GM18873 (cell line): ENCODE data around the gene WDR18.

Experiments
- ATAC-seq: cut with Tn5 transposase; IDR thresholded peaks from one replicate; pipeline ENCODE4 v1.9.1; 2021; ENCODE audit warnings: mild to moderate bottlenecking, moderate library complexity, moderate number of reproducible peaks; ENCODE audit not compliant: unreplicated experiment, low FRiP score

Gene WDR18

DNA sequence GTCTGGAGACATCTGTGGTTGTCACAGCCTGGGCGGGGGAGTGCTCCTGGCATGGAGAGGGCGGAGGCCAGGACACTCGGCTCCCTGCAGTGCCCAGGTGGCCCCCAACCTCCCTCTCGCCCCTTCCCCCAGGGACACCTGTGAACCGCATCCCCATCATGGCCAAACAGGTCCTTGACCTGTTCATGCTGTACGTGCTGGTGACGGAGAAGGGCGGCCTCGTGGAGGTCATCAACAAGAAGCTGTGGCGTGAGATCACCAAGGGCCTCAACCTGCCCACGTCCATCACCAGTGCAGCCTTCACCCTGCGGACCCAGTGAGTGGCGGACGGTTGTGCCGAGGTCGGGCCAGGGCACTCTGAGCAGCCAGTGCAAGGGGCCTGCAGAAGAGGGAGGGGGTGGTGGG lies 20.0 kb upstream of the WDR18 start:
- no peak for ATAC-seq

GRCh38 chr19:964761-965694 lies 19.1 kb upstream of the WDR18 start:
- no peak for ATAC-seq

DNA sequence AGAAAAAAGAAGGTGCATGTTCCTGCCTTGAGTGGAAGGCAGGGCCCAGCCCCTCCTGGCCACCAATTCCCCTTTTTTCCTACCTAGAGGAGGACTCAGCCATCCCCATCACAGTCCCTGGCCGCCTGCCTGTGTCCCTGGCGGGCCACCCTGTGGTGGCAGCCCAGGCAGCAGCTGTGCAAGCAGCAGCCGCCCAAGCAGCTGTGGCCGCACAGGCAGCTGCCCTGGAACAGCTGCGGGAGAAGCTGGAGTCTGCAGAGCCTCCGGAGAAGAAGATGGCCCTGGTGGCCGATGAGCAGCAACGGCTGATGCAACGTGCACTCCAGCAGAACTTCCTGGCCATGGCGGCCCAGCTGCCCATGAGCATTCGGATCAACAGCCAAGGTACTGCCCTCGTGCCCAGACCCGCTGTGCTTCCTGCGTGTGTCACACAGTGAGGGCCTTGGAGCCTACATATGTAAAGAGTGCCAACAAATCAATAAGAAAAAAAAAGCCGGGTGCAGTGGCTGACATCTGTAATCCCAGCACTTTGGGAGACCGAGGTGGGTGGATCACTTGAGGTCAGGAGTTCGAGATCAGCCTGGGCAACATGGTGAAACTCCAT lies 17.6 kb upstream of the WDR18 start:
- ATAC-seq, result no peak

- no peak for ATAC-seq
Measured at GRCh38 chr19:970695-971094, 13.4 kb upstream of the WDR18 start.

DNA sequence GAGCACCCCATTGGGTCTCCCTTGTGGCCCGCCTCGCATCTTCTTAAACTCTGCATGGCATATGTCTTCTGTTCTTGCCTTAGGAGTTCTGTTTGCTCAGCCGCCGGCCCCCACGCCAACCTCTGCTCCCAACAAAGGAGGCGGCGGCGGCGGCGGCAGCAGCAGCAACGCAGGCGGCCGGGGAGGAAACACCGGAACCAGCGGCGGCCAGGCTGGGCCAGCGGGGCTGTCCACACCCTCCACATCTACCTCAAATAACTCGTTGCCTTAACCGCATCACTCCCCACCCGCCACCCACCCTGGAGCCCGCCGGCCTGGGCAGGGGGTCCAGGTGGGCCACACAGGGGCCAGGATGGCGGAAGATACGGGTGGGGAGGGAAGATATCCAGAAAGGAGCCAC lies 12.3 kb upstream of the WDR18 start:
- no peak for ATAC-seq

DNA sequence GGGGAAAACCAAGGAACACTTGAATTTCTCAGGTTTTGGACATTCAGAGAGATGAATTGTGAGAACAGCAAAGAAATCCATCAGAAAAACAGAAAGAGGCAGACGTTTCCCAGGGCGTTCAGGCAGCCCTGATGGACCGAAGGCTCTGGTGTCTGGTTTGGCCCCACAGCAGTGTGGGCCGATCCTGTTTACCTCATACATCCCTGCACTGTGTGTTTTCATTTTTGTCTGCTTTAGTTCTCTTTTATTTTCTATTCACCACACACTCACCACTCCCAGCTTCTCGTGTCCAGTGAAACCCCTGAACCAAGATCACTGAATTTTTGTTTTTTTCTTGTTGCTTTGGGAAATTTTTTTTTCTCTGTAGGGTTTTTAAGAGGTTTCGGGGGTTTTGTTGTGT lies 11.9 kb upstream of the WDR18 start:
- no peak for ATAC-seq

DNA sequence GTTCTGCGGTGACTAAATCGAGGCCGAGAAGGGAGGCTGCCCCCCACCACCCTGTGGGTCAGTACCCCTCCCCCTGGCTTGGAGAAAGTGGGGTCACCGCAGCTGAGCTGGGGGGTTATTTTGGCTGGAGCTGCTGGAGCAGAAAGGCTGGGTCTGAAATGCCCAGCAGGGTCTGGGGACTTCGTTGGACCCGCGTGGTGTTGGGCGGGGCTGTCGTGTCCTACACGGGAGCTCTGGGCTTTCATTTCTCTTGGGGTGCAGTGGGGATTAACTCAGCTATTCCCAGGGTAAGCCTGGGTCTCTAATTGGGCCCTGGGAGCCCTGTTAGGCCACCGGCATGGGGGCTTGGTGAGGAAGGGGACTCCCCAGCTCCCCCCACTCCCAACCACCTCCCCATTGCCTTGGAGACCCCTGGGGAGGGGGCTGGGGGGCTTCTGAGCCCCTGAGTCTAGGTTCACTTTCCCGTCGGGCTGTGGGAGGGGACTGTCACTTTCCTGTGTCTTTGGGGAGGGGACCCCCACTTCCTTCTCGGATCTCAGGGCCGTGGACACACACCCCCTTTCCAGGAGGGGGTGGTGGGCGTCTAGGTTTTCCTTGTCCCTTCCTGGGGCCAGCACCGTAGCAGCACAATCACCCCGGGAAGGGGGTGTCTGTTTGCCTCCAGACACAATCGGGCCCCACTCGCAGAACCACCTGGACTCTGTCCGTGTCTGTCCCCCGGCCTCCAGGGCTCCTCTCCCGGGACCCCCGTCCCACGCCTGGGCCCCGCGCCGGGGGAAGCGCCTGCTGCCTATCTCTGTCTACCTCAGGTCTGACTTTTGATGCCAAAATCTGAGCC lies 10.2 kb upstream of the WDR18 start:
- ATAC-seq, result no peak

GRCh38 chr19:974564-975257 lies 9.4 kb upstream of the WDR18 start:
- ATAC-seq, result no peak

GRCh38 chr19:976476-976875 lies 7.7 kb upstream of the WDR18 start:
- ATAC-seq, result no peak

- no peak for ATAC-seq
Measured at GRCh38 chr19:977058-977464, 7.1 kb upstream of the WDR18 start.

GRCh38 chr19:979318-979741 lies 4.8 kb upstream of the WDR18 start:
- ATAC-seq, result no peak

DNA sequence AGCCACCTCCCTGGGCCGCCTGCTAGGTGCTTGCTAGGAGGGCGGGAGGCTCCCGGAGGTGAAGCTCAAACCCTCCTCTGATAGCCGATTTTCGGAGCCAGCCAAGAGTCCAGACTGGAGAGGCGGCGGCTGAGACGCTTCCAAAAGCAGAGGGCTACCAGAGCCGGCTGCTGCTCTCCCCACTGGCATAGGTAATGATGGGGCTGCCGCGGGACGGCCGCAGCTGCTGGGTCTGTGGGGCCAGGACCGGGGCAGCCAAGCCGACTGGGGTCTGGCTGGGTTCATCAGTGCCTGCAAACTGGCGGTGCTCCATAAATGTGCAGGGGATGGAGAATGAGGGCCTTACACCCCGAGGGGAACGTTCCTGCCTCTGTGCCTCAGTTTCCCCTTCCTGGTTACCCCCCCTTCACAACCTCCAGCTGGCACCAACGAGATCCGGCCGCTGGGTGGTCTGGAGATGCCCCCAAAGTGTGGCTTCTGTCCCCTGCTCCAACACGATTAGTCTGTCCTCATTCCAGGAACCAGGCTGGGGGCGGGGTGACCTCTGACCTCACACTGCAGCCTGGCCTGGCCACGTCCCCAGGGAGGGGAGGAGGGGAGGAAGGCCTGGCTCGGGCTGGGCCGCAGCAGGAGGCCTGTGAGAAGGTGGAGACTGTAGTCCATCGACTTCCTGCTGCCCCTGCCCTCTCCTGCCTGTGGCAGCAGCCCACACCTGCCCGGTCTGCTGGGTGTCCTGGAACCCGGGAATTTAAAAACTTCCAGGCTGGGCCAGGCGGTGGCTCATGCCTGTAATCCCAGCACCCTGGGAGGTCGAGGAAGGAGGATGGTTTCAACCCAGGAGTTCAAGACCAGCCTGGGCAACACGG lies 3.8 kb upstream of the WDR18 start:
- ATAC-seq, result no peak

- ATAC-seq, result no peak
Measured at GRCh38 chr19:982567-983170, 1.5 kb upstream of the WDR18 start.

DNA sequence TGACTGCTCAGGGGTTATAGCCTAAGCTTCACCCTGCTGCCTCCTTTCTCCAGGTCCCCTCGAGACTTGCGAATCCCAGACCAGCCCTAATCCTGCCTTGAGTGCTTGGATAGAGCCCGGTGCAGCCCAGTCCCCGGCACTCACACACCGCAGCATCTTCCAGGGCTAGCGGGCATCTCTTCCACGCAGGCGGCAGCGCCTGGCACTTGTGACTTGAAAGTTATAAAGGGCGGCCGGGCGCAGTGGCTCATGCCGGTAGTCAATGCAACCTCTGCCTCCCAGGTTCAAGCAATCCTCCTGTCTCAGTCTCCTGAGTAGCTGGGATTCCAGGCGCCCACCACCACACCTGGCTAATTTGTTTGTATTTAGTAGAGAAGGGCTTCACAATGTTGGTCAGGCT lies 1.9 kb downstream of the WDR18 start:
- no peak for ATAC-seq

DNA sequence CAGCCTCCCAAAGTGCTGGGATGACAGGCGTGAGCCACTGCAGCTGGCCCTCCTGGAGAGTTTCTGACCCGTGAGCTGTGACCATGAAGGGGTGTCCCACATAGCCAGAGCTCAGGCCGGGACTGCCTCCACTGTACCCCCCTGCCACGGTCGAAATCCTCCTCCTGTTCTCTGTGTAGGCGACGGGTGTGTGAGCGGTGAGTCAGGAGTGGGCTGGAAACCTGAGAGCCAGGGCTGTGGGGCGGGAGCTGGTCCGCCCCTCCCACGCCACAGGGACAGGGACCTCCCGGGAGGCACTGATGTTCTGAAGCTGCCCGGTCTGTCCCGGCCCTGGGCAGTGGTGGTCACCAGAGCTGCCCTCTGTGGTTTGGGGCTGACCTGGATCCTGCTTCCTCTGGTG lies 3.9 kb downstream of the WDR18 start:
- ATAC-seq, result no peak

GRCh38 chr19:988510-988909 lies 4.4 kb downstream of the WDR18 start:
- no peak for ATAC-seq

DNA sequence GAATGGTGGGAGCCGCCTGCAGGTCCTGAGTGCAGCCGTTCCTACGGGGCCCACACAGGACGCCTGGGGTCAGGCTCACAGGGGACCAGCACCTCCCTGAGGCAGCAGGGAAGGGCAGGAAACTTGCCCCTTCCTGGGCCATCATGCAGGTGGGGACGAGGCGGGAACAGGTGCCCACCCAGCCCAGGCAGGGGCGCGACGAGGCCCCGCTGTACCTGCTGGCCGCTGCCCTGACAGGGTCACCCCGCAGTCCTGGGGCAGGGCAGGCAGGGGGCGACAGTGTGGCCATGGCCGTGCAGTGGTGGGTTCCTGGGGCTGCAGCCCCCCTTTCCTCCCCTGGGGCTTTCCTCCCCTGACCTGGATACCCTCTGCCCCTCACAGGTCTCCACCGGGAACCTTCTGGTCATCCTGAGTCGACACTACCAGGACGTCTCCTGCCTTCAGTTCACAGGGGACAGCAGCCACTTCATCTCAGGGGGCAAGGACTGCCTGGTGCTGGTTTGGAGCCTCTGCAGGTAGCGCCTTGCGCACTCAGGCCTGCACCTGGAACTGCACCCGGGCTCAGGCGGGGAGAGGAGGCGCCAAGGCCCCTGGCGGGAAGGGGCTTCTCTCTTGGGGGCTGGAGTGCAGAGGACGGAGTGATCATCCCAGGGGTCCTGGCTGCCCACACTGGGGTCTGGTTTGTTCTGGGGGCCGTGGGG lies 5.4 kb downstream of the WDR18 start:
- no peak for ATAC-seq

DNA sequence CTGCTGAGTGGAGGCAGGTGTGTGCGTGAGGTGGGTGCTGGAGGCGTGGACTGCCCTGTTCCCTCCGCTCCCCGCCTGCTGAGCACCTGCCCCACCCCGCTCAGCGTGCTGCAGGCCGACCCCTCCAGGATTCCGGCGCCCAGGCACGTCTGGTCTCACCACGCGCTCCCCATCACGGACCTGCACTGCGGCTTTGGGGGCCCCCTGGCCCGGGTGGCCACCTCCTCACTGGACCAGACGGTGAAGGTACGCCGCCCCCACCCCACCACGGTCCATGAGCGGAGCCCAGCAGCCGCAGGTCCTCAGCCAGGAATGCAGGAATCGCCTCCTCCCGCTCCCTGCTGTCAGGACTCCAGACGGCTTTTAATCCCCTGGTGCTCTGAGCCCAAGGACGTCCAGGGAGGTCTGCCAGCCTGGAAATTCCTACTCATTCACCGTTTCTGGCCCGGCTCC lies 6.0 kb downstream of the WDR18 start:
- ATAC-seq, result no peak
